GM12878 (cell line): ENCODE results near the gene SPPL3. TPM values are rescaled to one million over a fixed set of nuclear protein-coding genes. Genes with fewer than 3 reads are reported as not detected.

Source experiments
- ATAC-seq: fragments of 200-7000 bp; cut with Tn5 transposase; 3 replicates; pipeline ENCODE4 v1.9.1; 2020; ENCODE audit warnings: mild to moderate bottlenecking, moderate library complexity
- BruUV-seq: library from RNA; stranded (reverse); fragments of 400-500 nt; replicated peaks from 2 replicates; lab custom pipeline; 2021; lab: Mats Ljungman, UMichigan
- CTCF ChIA-PET: fragments of 300-600 bp; sonication (Branson Sonifier 250); formaldehyde crosslinking; extraction: SDS; loops from one replicate; lab custom pipeline; 2021; ENCODE audit warnings: inconsistent platforms; lab: Yijun Ruan, JAX
- POLR2A ChIA-PET: fragments of 350-600 bp; formaldehyde crosslinking; extraction: SDS; loops from one replicate; lab custom pipeline; 2021; ENCODE audit warnings: inconsistent platforms; lab: Charles Lee
- RAD21 ChIA-PET: fragments of 300-600 bp; sonication (Branson Sonifier 250); formaldehyde crosslinking; loops from one replicate; lab custom pipeline; 2023; ENCODE audit warnings: antibody characterized with exemption; ENCODE audit not compliant: unreplicated experiment; lab: Charles Lee
- SMC1A ChIA-PET: fragments of 300-600 bp; sonication (Branson Sonifier 250); formaldehyde crosslinking; loops from one replicate; lab custom pipeline; 2023; ENCODE audit not compliant: unreplicated experiment, uncharacterized antibody; lab: Charles Lee
- DNase-seq: peaks from one replicate; pipeline ENCODE4 v3.0.0-alpha.2; 2011; ENCODE audit warnings: low read depth, low spot score
- FAIRE-seq: peaks from 3 replicates; lab custom pipeline; 2011; peaks lifted over from hg19 to GRCh38; lab: Jason Lieb, UNC
- H2AFZ ChIP-seq: 2 replicates; pipeline ENCODE4 v1.6.0; 2011; ENCODE audit warnings: low read depth, low read length, control low read depth; ENCODE audit not compliant: control insufficient read depth
- H3K27ac ChIP-seq: 2 replicates; pipeline ENCODE4 v1.5.1; 2011; ENCODE audit warnings: control low read depth; ENCODE audit not compliant: control insufficient read depth, insufficient read depth
- H3K27me3 ChIP-seq, 2 experiments: replicated peaks in 1 of 2; 2 replicates each; pipeline versions ENCODE4 v1.6.0 to v1.6.1; 2011; ENCODE audit warnings: low read length in 1 of 2; ENCODE audit not compliant: control insufficient read depth in 2 of 2, insufficient read depth in 2 of 2
- H3K36me3 ChIP-seq, 2 experiments: 2 replicates each; pipeline ENCODE4 v1.5.1; 2011; ENCODE audit warnings: low read length in 1 of 2; ENCODE audit not compliant: control insufficient read depth in 2 of 2, insufficient read depth in 2 of 2
- H3K4me1 ChIP-seq: 2 replicates; pipeline ENCODE4 v1.6.1; 2011; ENCODE audit warnings: mild to moderate bottlenecking, low read length, moderate library complexity, mixed read lengths; ENCODE audit not compliant: control insufficient read depth, insufficient read depth
- H3K4me2 ChIP-seq: 2 replicates; pipeline ENCODE4 v1.6.0; 2011; ENCODE audit warnings: control low read depth; ENCODE audit not compliant: control insufficient read depth, insufficient read depth
- H3K4me3 ChIP-seq: fragments of 200-600 bp; sonication (generic); 2 replicates; pipeline ENCODE4 v1.5.1; 2016
- H3K79me2 ChIP-seq: 2 replicates; pipeline ENCODE4 v1.6.0; 2011; ENCODE audit warnings: low read length; ENCODE audit not compliant: control insufficient read depth, insufficient read depth
- H3K9ac ChIP-seq: 2 replicates; pipeline ENCODE4 v1.8.0; 2011; ENCODE audit warnings: low read length, control low read depth, mixed read lengths; ENCODE audit not compliant: control insufficient read depth, insufficient read depth
- H3K9me3 ChIP-seq: replicated peaks from 3 replicates; pipeline ENCODE4 v1.5.1; 2011; ENCODE audit warnings: mild to moderate bottlenecking, low read length; ENCODE audit not compliant: control insufficient read depth, insufficient read depth
- H4K20me1 ChIP-seq: 2 replicates; pipeline ENCODE4 v1.6.0; 2011; ENCODE audit not compliant: control insufficient read depth, insufficient read depth
- BCLAF1 ChIP-seq: fragments of 450-650 bp; IDR thresholded peaks from 2 replicates; pipeline ENCODE4 v1.6.1; 2017; ENCODE audit warnings: antibody characterized with exemption, mild to moderate bottlenecking, moderate library complexity
- CHD2 ChIP-seq: IDR thresholded peaks from 2 replicates; pipeline ENCODE4 v1.6.1; 2011; ENCODE audit warnings: low read depth, low read length, improper control_type of control experiment, borderline replicate concordance
- HSF1 ChIP-seq: fragments of 150-350 bp; IDR thresholded peaks from 2 replicates; pipeline ENCODE4 v1.6.1; 2014; ENCODE audit warnings: mild to moderate bottlenecking, low read depth, low read length
- NR2C2 ChIP-seq: IDR thresholded peaks from 2 replicates; pipeline ENCODE4 v1.6.1; 2011; ENCODE audit warnings: borderline replicate concordance, low read depth; ENCODE audit not compliant: control insufficient read depth, insufficient read length
- POLR2AphosphoS5 ChIP-seq: IDR thresholded peaks from 2 replicates; pipeline ENCODE4 v1.6.1; 2011; ENCODE audit warnings: mild to moderate bottlenecking, low read length, inconsistent platforms
- PRDM15 ChIP-seq: fragments of 450-650 bp; formaldehyde crosslinking; IDR thresholded peaks from 2 replicates; pipeline ENCODE4 v1.4.0; 2020; ENCODE audit warnings: mild to moderate bottlenecking, moderate library complexity
- SKIL ChIP-seq: fragments of 450-650 bp; IDR thresholded peaks from 2 replicates; pipeline ENCODE4 v1.6.1; 2017; ENCODE audit warnings: mild to moderate bottlenecking, low read depth, inconsistent platforms; ENCODE audit not compliant: poor library complexity, severe bottlenecking
- SMAD5 ChIP-seq: IDR thresholded peaks from 2 replicates; pipeline ENCODE4 v1.6.1; 2016; ENCODE audit warnings: antibody characterized with exemption, low read depth
- ZBTB4 ChIP-seq: fragments of 450-650 bp; formaldehyde crosslinking; IDR thresholded peaks from 2 replicates; pipeline ENCODE4 v1.4.0; 2022; ENCODE audit warnings: mild to moderate bottlenecking, moderate library complexity
- WGBS: methylation state at CpG from one replicate; pipeline ENCODE4 v1.1.6; 2016; ENCODE audit warnings: low lambda C conversion rate; ENCODE audit not compliant: insufficient replicate concordance, insufficient coverage; ENCODE audit errors: missing lambda C conversion rate; 5-methylcytosine and 5-hydroxymethylcytosine counted together
- in situ Hi-C: fragments of 300-500 bp; cut with MboI; formaldehyde crosslinking; loops from 9 replicates; pipeline ENCODE4 v1.14.3; 2018; ENCODE audit warnings: mixed read lengths
- intact Hi-C: fragments of 100-400 bp; cut with micrococcal nuclease; formaldehyde crosslinking; loops from one replicate; pipeline ENCODE4 v1.14.2; 2022; ENCODE audit not compliant: unreplicated experiment
- polyA plus RNA-seq, 11 experiments: library from polyadenylated mRNA; depleted of rRNA in 4 of 11; unstranded in 6 of 11; stranded (reverse) in 5 of 11; fragments of >200 nt; fragmentation: Nextera tagmentation in 4 of 11; fragmentation: Illumina TruSeq in 1 of 11; extraction: Ambion mirVana in 4 of 11; extraction: Trizol in 1 of 11; gene quantifications; 1 replicate in 1 of 11; 2 replicates in 10 of 11; pipeline versions ENCODE4 v1.2.1 to v1.2.3, GENCODE V29; 2011 to 2016; ENCODE audit warnings: inconsistent platforms in 2 of 11, missing spikeins in 2 of 11, low read depth in 1 of 11
- total RNA-seq, 4 experiments: library from RNA; depleted of rRNA in 3 of 4; stranded (reverse); fragments of >200 nt in 3 of 4; fragmentation: Illumina TruSeq in 1 of 4; extraction: Trizol in 1 of 4; gene quantifications; 2 replicates each; pipeline versions ENCODE4 v1.2.1 to v1.2.3, GENCODE V29; 2013 to 2021

Gene SPPL3
- total and polyA plus RNA-seq, 10 of the 15 experiments (the other 5 are each of a cell fraction or from before 2014, with no cell fraction given), result 4.3 to 45.5 (median 11.7) TPM

GRCh38 chr12:120771097-120771496 lies 133.1 kb downstream of the SPPL3 start:
- Histone ChIP-seq H3K4me1 (no peaks in the 10 kb centered on the region), H3K9ac (no peak overlapping the region), H4K20me1 (no peaks in the 10 kb centered on the region), H3K4me3 (no peak overlapping the region), H3K27ac (no peak overlapping the region), H3K27me3 (no peaks in the 10 kb centered on the region), H3K4me2 (no peak overlapping the region), H3K9me3 (no peaks in the 10 kb centered on the region), H3K79me2 (no peaks in the 10 kb centered on the region), H3K36me3 (peaks cover 23 to 42% of the 10 kb centered on the region in 2 experiments), H2AFZ (no peak overlapping the region)
- DNase-seq (no peak), ATAC-seq (no peak), FAIRE-seq (no peak)
- intact Hi-C loops, result no loop called here
- ChIA-PET POLR2A (interaction anchor here (0.6 kb wide), 1 partner anchor 108 kb away, joined by 5 read pairs; no protein-coding TSS in a partner anchor), SMC1A (interaction anchor here (0.8 to 1.0 kb wide), 2 partner anchors 11 to 14 kb away, joined by 3 read pairs; no protein-coding TSS in a partner anchor), CTCF (interaction anchor here (1.2 kb wide), 1 partner anchor 15 kb away, joined by 4 read pairs; no protein-coding TSS in a partner anchor), RAD21 (no interaction called here)
- no TSS peak for BruUV-seq
- in situ Hi-C loops, result no loop called here
- WGBS, result 89% methylated on average over 11 of the region's 11 CpGs
- TF ChIP-seq SMAD5, result no peak
- TF ChIP-seq NR2C2, result no peak
- TF ChIP-seq BCLAF1, result no peak
- TF ChIP-seq PRDM15 (CRISPR knock-in tag), result no peak
- TF ChIP-seq POLR2AphosphoS5, result no peak
- TF ChIP-seq CHD2, result no peak
- TF ChIP-seq HSF1, result no peak
- TF ChIP-seq SKIL, result no peak
- TF ChIP-seq ZBTB4 (CRISPR knock-in tag), result no peak
